ENCODE data around the gene PADI1. TPM values are rescaled to one million over a fixed set of nuclear protein-coding genes. Genes with fewer than 3 reads are reported as not detected.

PADI1 gene
- total RNA-seq, 4 donors from 2014 or later: not detected

DNA sequence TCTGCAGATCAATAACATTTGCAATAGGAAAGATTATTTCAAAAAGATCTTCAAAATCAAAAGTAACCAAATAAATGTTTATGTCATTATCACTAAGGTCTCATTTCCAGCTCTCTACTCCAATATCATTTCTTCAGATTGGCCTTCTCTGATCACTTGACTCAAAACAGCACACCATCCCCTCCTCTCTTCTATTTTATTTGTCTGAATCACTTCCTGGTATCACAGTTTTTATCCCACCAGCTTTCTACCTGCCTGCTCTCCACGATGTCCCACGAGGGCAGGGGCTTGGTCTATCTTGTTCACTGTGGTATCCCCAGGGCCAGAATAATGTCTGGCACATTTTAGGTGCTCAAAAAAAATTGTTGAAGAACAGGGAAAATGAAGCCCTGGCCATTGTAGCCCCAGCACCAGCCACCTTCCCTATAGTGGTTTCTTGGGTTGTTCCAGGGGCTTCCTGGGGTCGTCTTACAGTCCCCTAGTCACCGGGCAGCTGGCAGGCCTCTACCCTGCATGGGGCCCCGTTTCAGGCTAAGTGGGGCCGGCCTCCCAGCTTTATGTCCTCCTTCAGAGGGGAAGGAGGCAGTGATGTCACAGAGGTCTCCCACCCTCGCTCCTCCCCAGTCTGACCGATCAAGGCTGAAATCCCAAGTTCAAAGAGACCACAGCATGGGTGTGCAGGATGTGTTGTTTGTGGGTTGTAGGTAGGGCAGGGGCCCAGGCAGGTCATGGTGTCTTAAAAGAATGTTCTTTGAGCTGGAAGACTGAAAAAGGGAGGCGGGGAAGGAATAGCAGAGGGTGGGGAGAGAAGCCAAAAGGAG, 3.5 kb upstream of the PADI1 start:
- no peak overlapping the region for H3K27ac ChIP-seq
- DNase-seq: peak in 2 of 3 donors; percentile 22 to 36

DNA sequence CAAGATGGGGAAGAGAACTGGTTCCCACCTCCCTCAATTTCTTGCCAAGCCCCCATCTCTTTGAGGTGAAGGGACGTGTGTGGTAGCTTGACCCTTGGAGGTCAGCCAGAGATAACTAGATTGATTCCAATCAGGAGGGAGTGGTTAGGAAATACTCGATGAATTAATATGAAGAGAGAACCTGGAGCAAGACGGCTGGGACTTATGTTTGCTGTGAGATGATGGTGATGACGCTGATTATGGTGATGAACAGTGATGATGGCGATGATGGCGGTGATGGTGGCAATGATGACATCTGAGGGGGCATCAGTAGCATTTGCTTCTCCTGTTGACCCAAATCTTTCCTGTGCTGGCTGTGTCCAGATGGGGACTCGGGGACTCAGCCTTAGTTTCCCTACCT, 724 bp downstream of the PADI1 start:
- Histone ChIP-seq H3K27ac (no peak overlapping the region), H3K4me3 (no peak overlapping the region), H3K27me3 (no peaks in the 10 kb centered on the region), H3K36me3 (no peaks in the 10 kb centered on the region), H3K9me3 (no peaks in the 10 kb centered on the region), H3K4me1 (no peaks in the 10 kb centered on the region)
- no peak for DNase-seq
- no peak for TF ChIP-seq POLR2A (IDR thresholded peaks at IDR 0.05)
- TF ChIP-seq, protein P1, sequence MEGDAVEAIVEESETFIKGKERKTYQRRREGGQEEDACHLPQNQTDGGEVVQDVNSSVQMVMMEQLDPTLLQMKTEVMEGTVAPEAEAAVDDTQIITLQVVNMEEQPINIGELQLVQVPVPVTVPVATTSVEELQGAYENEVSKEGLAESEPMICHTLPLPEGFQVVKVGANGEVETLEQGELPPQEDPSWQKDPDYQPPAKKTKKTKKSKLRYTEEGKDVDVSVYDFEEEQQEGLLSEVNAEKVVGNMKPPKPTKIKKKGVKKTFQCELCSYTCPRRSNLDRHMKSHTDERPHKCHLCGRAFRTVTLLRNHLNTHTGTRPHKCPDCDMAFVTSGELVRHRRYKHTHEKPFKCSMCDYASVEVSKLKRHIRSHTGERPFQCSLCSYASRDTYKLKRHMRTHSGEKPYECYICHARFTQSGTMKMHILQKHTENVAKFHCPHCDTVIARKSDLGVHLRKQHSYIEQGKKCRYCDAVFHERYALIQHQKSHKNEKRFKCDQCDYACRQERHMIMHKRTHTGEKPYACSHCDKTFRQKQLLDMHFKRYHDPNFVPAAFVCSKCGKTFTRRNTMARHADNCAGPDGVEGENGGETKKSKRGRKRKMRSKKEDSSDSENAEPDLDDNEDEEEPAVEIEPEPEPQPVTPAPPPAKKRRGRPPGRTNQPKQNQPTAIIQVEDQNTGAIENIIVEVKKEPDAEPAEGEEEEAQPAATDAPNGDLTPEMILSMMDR (IDR thresholded peaks at IDR 0.05): no peak

More for the DNA sequence above, 3.5 kb upstream of the PADI1 start:
- Histone ChIP-seq H3K4me3 (no peak overlapping the region), H3K36me3 (no peaks in the 10 kb centered on the region), H3K27me3 (no peaks in the 10 kb centered on the region), H3K4me1 (no peaks in the 10 kb centered on the region), H3K9me3 (no peaks in the 10 kb centered on the region)
- no peak for TF ChIP-seq POLR2A (IDR thresholded peaks at IDR 0.05)
- TF ChIP-seq, protein P1 (IDR thresholded peaks at IDR 0.05): no peak

DNA sequence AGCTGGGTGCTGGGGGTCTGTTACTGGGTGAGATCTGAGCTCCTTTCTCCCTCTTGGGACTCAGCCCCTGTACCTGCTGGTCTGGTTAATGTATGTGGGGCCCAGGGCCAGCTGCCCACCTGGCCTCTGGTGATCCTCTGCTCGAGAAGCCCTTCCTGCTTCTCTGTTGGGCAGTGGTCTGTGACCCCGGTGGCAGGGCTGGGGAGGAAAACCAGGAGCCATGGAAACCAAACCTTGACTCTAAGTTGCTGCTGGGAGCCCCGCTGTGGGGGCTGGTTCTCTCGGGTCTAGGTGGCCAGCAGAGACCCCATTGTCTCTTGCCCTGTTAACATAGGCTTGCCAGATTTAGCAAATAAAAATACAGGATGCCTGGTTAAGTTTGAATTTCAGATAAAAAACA, 1.3 kb downstream of the PADI1 start:
- no peak overlapping the region for H3K27ac ChIP-seq
- TF ChIP-seq POLR2A (IDR thresholded peaks at IDR 0.05): no peak
- TF ChIP-seq, protein P1 (IDR thresholded peaks at IDR 0.05): no peak
- H3K36me3 ChIP-seq: no peaks in the 10 kb centered on the region
- no peak for DNase-seq
- H3K4me1 ChIP-seq: no peaks in the 10 kb centered on the region
- no peaks in the 10 kb centered on the region for H3K9me3 ChIP-seq
- no peaks in the 10 kb centered on the region for H3K27me3 ChIP-seq
- no peak overlapping the region for H3K4me3 ChIP-seq

DNA sequence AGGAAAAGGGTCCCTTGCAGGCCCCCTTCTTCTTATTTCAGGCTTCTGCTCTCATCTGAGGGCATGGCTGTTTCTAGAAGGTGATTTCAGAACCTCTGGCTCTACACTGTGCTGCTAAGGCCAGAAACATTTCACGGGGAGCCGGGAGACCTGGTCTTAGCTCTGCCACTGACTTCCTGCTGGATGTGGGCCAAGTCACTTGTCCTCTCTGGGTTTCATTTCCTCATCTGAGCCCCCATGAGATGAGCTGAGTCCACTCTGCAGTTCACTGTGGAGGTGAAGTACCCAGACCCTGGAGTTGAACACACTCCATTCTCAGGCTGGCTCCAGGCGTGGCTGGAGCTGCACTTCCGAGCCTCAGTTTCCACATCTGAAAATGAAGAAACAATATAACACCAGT, 2.1 kb downstream of the PADI1 start:
- Histone ChIP-seq H3K4me1 (peaks cover 0 to under 1% (median 0%) of the 10 kb centered on the region in 4 donors), H3K27me3 (no peaks in the 10 kb centered on the region), H3K9me3 (no peaks in the 10 kb centered on the region), H3K4me3 (no peak overlapping the region), H3K27ac (no peak overlapping the region), H3K36me3 (no peaks in the 10 kb centered on the region)
- DNase-seq: peak in 2 of 3 donors; percentile 69 to 80
- TF ChIP-seq POLR2A (IDR thresholded peaks at IDR 0.05): no peak
- TF ChIP-seq, protein P1 (IDR thresholded peaks at IDR 0.05): no peak

DNA sequence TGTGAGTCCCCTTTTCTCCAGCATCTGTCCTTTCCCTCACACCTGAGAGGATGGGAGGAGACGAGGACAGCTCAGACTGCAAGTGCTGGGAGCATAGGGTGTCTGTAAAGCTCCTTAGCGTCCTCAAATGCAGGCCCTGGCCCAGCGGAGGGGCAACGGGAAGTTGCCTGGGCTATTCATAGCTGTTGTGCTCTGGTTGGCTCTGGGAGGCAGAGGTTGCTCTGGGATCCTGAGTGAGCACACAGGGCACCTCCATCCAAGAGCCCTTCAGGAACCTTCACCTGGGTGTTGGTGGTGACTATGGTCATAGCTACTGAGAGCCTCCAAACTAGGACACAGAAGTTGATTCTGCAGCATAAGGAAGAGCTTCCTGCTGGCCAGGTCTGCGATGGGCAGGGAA, 2.6 kb downstream of the PADI1 start:
- H3K27me3 ChIP-seq: no peaks in the 10 kb centered on the region
- no peaks in the 10 kb centered on the region for H3K9me3 ChIP-seq
- no peak overlapping the region for H3K27ac ChIP-seq
- H3K4me1 ChIP-seq: peaks cover 0 to 3% (median under 1%) of the 10 kb centered on the region in 4 donors
- no peaks in the 10 kb centered on the region for H3K36me3 ChIP-seq
- TF ChIP-seq POLR2A (IDR thresholded peaks at IDR 0.05): no peak
- TF ChIP-seq, protein P1 (IDR thresholded peaks at IDR 0.05): no peak
- no peak overlapping the region for H3K4me3 ChIP-seq
- no peak for DNase-seq
